Heart left ventricle (tissue), 16 donors: ENCODE data around the gene ACVR1. TPM values are rescaled to one million over a fixed set of nuclear protein-coding genes. Genes with fewer than 3 reads are reported as not detected.

ENCODE experiments used
- ATAC-seq, 4 donors: fragments of 200-7000 bp; cut with Tn5 transposase; one replicate each; pipeline ENCODE4 v1.9.1; 2020 to 2022; ENCODE audit warnings: moderate library complexity in 4 of 4, mild to moderate bottlenecking in 3 of 4, moderate number of reproducible peaks in 1 of 4
- DNase-seq, 5 donors: peaks; one replicate each; pipeline ENCODE4 v3.0.0-alpha.2; 2020
- H3K27ac ChIP-seq, 12 donors: fragments of 200-600 bp; sonication (generic) in 4 of 12; one replicate each; pipeline versions ENCODE4 v1.5.0 to v1.8.0; 2016 to 2022; ENCODE audit warnings: mild to moderate bottlenecking in 2 of 12
- H3K27me3 ChIP-seq, 9 donors: fragments of 200-600 bp; sonication (generic) in 2 of 9; one replicate each; pipeline versions ENCODE4 v1.5.1 to v1.8.0; 2016 to 2022; ENCODE audit warnings: mild to moderate bottlenecking in 3 of 9
- H3K36me3 ChIP-seq, 9 donors: fragments of 200-600 bp; sonication (generic) in 2 of 9; one replicate each; pipeline versions ENCODE4 v1.5.0 to v1.8.0; 2018 to 2022; ENCODE audit warnings: mild to moderate bottlenecking in 2 of 9
- H3K4me1 ChIP-seq, 12 donors: fragments of 200-600 bp; sonication (generic) in 4 of 12; one replicate each; pipeline versions ENCODE4 v1.5.0 to v1.8.0; 2016 to 2022; ENCODE audit warnings: mild to moderate bottlenecking in 3 of 12
- H3K4me3 ChIP-seq, 12 donors: fragments of 200-600 bp; sonication (generic) in 4 of 12; one replicate each; pipeline versions ENCODE4 v1.5.0 to v1.8.0; 2017 to 2022; ENCODE audit warnings: mild to moderate bottlenecking in 9 of 12, moderate library complexity in 4 of 12
- H3K9me3 ChIP-seq, 12 donors: fragments of 200-600 bp; sonication (generic) in 4 of 12; one replicate each; pipeline versions ENCODE4 v1.5.0 to v1.8.0; 2016 to 2022; ENCODE audit warnings: mild to moderate bottlenecking in 1 of 12
- POLR2A ChIP-seq, 2 donors: fragments of 450-650 bp; IDR thresholded peaks; one replicate each; pipeline ENCODE4 v1.6.1; 2017; ENCODE audit warnings: antibody characterized with exemption in 2 of 2, mild to moderate bottlenecking in 2 of 2, moderate library complexity in 2 of 2
- WGBS, 4 donors: extraction: QIAGEN DNeasy Blood & Tissue Kit in 2 of 4; methylation state at CpG; one replicate each; pipeline versions ENCODE4 v1.1.5 to v1.1.7; 2013 to 2018; 5-methylcytosine and 5-hydroxymethylcytosine counted together
- intact Hi-C, 10 donors: fragments of 100-400 bp; cut with DNase I; formaldehyde crosslinking; loops; one replicate each; pipeline versions ENCODE4 v1.11.1 to v1.14.2; 2022
- long read RNA-seq, 3 donors: library from polyadenylated mRNA; unstranded; transcript quantifications; one replicate each; pipeline ENCODE4 v2.0.0, GENCODE V29; 2020 to 2021
- polyA plus RNA-seq, 2 donors: library from polyadenylated mRNA; stranded (reverse); fragments of 200-250 nt; gene quantifications; one replicate each; pipeline ENCODE4 v1.2.3, GENCODE V29; 2013
- total RNA-seq, 9 donors: library from RNA; depleted of rRNA in 2 of 9; stranded (reverse); fragments of >200 nt in 2 of 9; fragmentation: NEBNext Ultra II Directional in 3 of 9; extraction: Animal tissue kit (Norgen Biotek cat#: 25700) in 3 of 9; gene quantifications; one replicate each; pipeline versions ENCODE4 v1.1.0 to v1.2.4, GENCODE V29; 2016 to 2023
- TF ChIP-seq, protein P1 (sequence below), 12 donors: fragments of 200-600 bp; sonication (generic) in 4 of 12; IDR thresholded peaks; one replicate each; pipeline versions ENCODE4 v1.5.0 to v1.8.0; 2018 to 2022; ENCODE audit warnings: antibody characterized with exemption in 12 of 12, mild to moderate bottlenecking in 5 of 12
- donor health status: ischemic (EF 13 %, LVEDD 7.1; RV severe dilation, severe dysfunction).
- donor health status: healthy with polysubstance abuse.
- donor health status: DM: no; HTN: yes; CAD: no.
- donor health status: DM: no; HTN: no; CAD: no.
- donor health status: ischemic (EF 25% LVEDD 6.9; RV normal size, moderate dysfunction).
- donor health status: ischemic (EF 25% LVEDD 5.7; RV mildly dilated, moderate dysfunction).
- donor health status: healthy.
- donor health status: DM: yes; HTN: yes; CAD: no.
- donor health status: ischemic (EF 35%, LVEDD 5.7; RV mildly dilated, moderate dysfunction).
- donor health status: nonischemic (EF 11% LVEDD 7.7; RV severe dilation, severe dysfunction).
- donor health status: DM: yes; HTN: yes; CAD: no.
- donor health status: PGD.
- donor health status: ischemic (EF 29% LVEDD 5.4; RV normal size, mild dysfunction).
- donor health status: nonischemic (EF 23%, LVEDD 6.1; RV moderate dilation, normal function).

Gene ACVR1
- 10 to 100 TPM; 15.3 to 37.6 (median 23.9) TPM for total RNA-seq
- polyA plus RNA-seq = 10 to 100 TPM in 1 of 2 donors, 1 to 10 TPM in 1; 5.6 to 26.3 TPM
- long read RNA-seq, donor 1, transcript ACVR1-207 (11 exons, 2,861 nt) = major isoform, 12 of 30 reads
- long read RNA-seq, donor 1, partial matches to known transcripts = 2 of 30 reads
- long read RNA-seq, donor 1, other reads (novel, unspliced or antisense) = 16 of 30 reads
- long read RNA-seq, donor 2, transcript ACVR1-207 (11 exons, 2,861 nt) = major isoform, 5 of 26 reads
- long read RNA-seq, donor 2, partial matches to known transcripts = 7 of 26 reads
- long read RNA-seq, donor 2, other reads (novel, unspliced or antisense) = 14 of 26 reads
- long read RNA-seq, donor 3, transcript ACVR1-207 (11 exons, 2,861 nt) = major isoform, 24 of 57 reads
- long read RNA-seq, donor 3, partial matches to known transcripts = 14 of 57 reads
- long read RNA-seq, donor 3, other reads (novel, unspliced or antisense) = 19 of 57 reads

DNA sequence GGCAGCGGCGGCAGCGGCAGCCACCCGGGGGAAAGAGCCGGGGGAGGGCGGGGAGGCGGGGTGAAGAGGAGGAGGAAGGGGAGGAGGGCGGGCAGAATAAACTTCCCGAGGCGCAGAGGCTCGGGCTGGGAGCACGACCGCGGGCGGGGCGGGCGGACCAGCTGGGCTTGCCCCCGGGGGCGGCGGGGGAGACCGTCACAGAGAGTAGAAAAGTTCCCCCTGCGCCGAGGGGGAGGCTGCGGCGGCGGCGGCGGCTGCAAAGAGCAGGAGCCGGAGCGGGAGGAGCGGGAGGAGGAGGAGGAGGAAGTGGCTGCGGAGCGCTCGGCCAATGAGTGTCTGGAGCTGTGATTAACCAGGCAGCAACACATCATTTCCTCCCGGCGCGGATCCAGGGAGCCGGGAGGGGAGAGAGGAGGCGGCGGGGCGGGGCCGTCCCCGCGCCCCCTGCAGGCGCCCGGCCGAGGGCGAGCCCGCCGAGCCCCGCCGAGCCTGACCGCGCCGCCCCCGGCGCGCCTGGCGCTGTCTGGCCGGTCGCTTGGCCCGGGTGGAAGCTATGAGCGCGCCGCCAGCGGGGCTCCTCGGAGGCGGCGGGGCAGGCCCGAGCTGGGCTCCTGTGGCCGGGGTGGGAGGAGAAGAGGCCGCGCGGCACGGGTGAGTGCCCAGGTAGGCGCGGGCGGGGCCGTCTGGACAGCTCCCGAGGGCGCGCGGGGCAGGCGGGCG is at the start of gene ACVR1:
TSS of gene ACVR1 (minus strand) at position 265 of the 720 bp plus-strand sequence. CDS start 76,837 bp downstream, outside the sequence.
- H3K27me3 ChIP-seq = no peaks in the 10 kb centered on the region
- H3K4me3 ChIP-seq = peak within 1 kb of the TSS; percentile 46 to 97 (median 86)
- intact Hi-C loops = loop anchor here (1.0 to 10.0 kb wide), 10 partner anchors 34 to 579 kb away; partner anchors contain the start of genes CCDC148 (in 1 of the 10) and PKP4 (in 1 of the 10)
- H3K27ac ChIP-seq = peak within 1 kb of the TSS; percentile 92 to 100 (median 96)
- DNase-seq (peak; percentile 96 to 97 (median 97)), ATAC-seq (peak; percentile 95 to 98 (median 96))
- no peaks in the 10 kb centered on the region for H3K9me3 ChIP-seq
- H3K4me1 ChIP-seq = peaks cover 0 to 44% (median 25%) of the 10 kb centered on the region in 12 donors
- TF ChIP-seq POLR2A (IDR thresholded peaks at IDR 0.05) = peak in 1 of 2 donors; percentile 67
- TF ChIP-seq, protein P1, sequence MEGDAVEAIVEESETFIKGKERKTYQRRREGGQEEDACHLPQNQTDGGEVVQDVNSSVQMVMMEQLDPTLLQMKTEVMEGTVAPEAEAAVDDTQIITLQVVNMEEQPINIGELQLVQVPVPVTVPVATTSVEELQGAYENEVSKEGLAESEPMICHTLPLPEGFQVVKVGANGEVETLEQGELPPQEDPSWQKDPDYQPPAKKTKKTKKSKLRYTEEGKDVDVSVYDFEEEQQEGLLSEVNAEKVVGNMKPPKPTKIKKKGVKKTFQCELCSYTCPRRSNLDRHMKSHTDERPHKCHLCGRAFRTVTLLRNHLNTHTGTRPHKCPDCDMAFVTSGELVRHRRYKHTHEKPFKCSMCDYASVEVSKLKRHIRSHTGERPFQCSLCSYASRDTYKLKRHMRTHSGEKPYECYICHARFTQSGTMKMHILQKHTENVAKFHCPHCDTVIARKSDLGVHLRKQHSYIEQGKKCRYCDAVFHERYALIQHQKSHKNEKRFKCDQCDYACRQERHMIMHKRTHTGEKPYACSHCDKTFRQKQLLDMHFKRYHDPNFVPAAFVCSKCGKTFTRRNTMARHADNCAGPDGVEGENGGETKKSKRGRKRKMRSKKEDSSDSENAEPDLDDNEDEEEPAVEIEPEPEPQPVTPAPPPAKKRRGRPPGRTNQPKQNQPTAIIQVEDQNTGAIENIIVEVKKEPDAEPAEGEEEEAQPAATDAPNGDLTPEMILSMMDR (IDR thresholded peaks at IDR 0.05) = peak in 11 of 12 donors; percentile 22 to 66 (median 36)
- 0 to 3% (median 1%) methylated on average over 30 to 84 of the region's 85 CpGs for WGBS, 4 donors
- no peaks in the 10 kb centered on the region for H3K36me3 ChIP-seq

DNA sequence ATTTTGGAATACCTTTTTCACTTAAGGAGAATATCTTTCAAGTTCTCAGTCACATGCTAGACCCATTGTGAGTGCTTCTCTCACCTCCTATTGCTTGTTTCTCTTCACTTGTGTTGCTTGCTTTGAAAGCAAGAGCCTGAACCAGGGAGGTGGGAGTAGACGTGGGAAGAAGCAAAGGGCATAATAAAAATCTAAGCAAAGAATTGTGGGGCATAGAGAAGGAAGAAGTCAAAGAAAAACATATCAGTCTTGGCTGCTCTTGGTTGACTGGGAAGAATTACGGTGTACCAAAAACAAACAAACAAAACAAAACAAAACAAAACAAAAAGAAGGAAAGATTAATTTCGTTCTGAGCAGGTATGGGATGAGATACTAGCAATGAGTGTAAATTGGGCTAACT is 48.9 kb upstream of the ACVR1 start:
- intact Hi-C loops = no loop called here
- H3K27me3 ChIP-seq = no peaks in the 10 kb centered on the region
- H3K9me3 ChIP-seq = peaks cover 0 to 5% (median 0%) of the 10 kb centered on the region in 12 donors
- H3K27ac ChIP-seq = no peak overlapping the region
- no peaks in the 10 kb centered on the region for H3K36me3 ChIP-seq
- WGBS, 4 donors = 79 to 87% (median 85%) methylated on average over 3 of the region's 3 CpGs
- TF ChIP-seq, protein P1 (IDR thresholded peaks at IDR 0.05) = no peak
- no peak for TF ChIP-seq POLR2A (IDR thresholded peaks at IDR 0.05)
- no peak overlapping the region for H3K4me3 ChIP-seq
- ATAC-seq (no peak), DNase-seq (no peak)
- H3K4me1 ChIP-seq = no peaks in the 10 kb centered on the region

DNA sequence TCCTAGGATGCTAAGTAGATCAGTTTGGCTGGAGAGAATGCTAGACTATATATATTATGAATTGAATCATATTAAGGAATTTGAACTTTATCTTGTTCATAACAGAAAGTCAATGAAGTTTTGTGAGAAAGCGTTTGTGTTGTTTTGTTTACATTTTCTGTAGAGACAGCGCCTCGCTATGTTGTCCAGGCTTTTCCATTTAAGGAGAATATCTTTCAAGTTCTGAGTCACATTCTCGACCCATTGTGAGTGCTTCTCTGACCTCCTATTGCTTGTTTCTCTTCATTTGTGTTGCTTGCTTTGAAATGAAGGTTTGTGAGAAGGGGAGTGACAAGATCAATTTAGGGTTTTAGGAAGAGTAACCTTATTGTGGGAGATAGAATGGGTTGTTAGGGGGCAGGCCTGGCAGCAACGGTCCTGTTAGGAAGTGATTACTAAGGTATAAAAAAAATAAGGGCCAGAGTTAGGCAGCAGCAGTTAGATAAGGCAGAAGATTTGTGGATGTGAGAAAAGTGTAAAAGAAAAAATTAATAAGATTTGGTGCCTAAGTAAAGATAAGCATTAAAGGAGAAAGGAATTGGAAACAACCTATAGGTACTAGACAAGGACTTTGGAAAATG is 47.6 kb upstream of the ACVR1 start:
- H3K36me3 ChIP-seq = no peaks in the 10 kb centered on the region
- ATAC-seq = no peak
- peaks cover 0 to 2% (median 0%) of the 10 kb centered on the region in 12 donors for H3K9me3 ChIP-seq
- intact Hi-C loops = no loop called here
- TF ChIP-seq, protein P1 (IDR thresholded peaks at IDR 0.05) = no peak
- TF ChIP-seq POLR2A (IDR thresholded peaks at IDR 0.05) = no peak
- no peak overlapping the region for H3K4me3 ChIP-seq
- DNase-seq = no peak
- WGBS, 4 donors = 71 to 75% (median 74%) methylated on average over 5 of the region's 5 CpGs
- no peak overlapping the region for H3K27ac ChIP-seq
- no peaks in the 10 kb centered on the region for H3K4me1 ChIP-seq
- H3K27me3 ChIP-seq = no peaks in the 10 kb centered on the region
